ENCODE results near the gene H2BW2. TPM values are rescaled to one million over a fixed set of nuclear protein-coding genes. Genes with fewer than 3 reads are reported as not detected.
"Not testable (repeated sequence)": the region's sequence is repeated elsewhere in the genome, so short reads cannot be mapped to it uniquely, and the experiment has no call there.

H2BW2 gene
- total RNA-seq (2014; rRNA removed; shearing (Covaris generic)), result not detected in 2 replicates
- polyA plus RNA-seq (2015; cell fraction: cytosol; rRNA removed), result not detected in 2 replicates
- polyA plus RNA-seq (2015; cell fraction: nucleus; rRNA removed), result not detected in 2 replicates

GRCh38 chrX:104039689-104040505 lies at the start of gene H2BW2:
Gene H2BW2, plus strand, starts transcription at chrX:104039956. Its CDS starts 39 bp downstream, at chrX:104039995.
- no peak for DNase-seq (ENCODE audit: low read depth)

- DNase-seq (ENCODE audit: low read depth), result no peak
Measured at GRCh38 chrX:103999234-103999633, 40.5 kb upstream of the H2BW2 start.

- no peak for DNase-seq (ENCODE audit: low read depth)
Measured at GRCh38 chrX:104008831-104009230, 30.9 kb upstream of the H2BW2 start.

- no peak for DNase-seq (ENCODE audit: low read depth)
Measured at GRCh38 chrX:104013158-104013557, 26.6 kb upstream of the H2BW2 start.

GRCh38 chrX:104013606-104014005 lies 26.1 kb upstream of the H2BW2 start, which contains the start of gene H2BW1:
Gene H2BW1, minus strand, starts transcription at chrX:104013708. Its CDS starts 132 bp downstream, at chrX:104013576.
- no peak for DNase-seq (ENCODE audit: low read depth)

GRCh38 chrX:104015576-104015975 lies 24.2 kb upstream of the H2BW2 start:
- not testable (repeated sequence) for DNase-seq (ENCODE audit: low read depth)

GRCh38 chrX:104018126-104018525 lies 21.6 kb upstream of the H2BW2 start:
- no peak for DNase-seq (ENCODE audit: low read depth)

- no peak for DNase-seq (ENCODE audit: low read depth)
Measured at GRCh38 chrX:104041003-104041402, 1.2 kb downstream of the H2BW2 start.

- no peak for DNase-seq (ENCODE audit: low read depth)
Measured at GRCh38 chrX:104045642-104046041, 5.9 kb downstream of the H2BW2 start.

- no peak for DNase-seq (ENCODE audit: low read depth)
Measured at GRCh38 chrX:104047171-104047570, 7.4 kb downstream of the H2BW2 start.

GRCh38 chrX:104054956-104055355 lies 15.2 kb downstream of the H2BW2 start:
- DNase-seq (ENCODE audit: low read depth), result not testable (repeated sequence)

- DNase-seq (ENCODE audit: low read depth), result not testable (repeated sequence)
Measured at GRCh38 chrX:104062636-104063035, 22.9 kb downstream of the H2BW2 start.

GRCh38 chrX:104075778-104076445 lies 36.2 kb downstream of the H2BW2 start, which contains the start of gene TMSB15C:
Gene TMSB15C, minus strand, starts transcription at chrX:104076236.
- not testable (repeated sequence) for DNase-seq (ENCODE audit: low read depth)

- DNase-seq (ENCODE audit: low read depth), result not testable (repeated sequence)
Measured at GRCh38 chrX:104077854-104078253, 38.1 kb downstream of the H2BW2 start.

- no peak for DNase-seq (ENCODE audit: low read depth)
Measured at GRCh38 chrX:104084063-104084462, 44.3 kb downstream of the H2BW2 start.

- DNase-seq (ENCODE audit: low read depth), result no peak
Measured at GRCh38 chrX:104084534-104085277, 45.0 kb downstream of the H2BW2 start.

GRCh38 chrX:104085477-104085876 lies 45.7 kb downstream of the H2BW2 start:
- DNase-seq (ENCODE audit: low read depth), result no peak

- no peak for DNase-seq (ENCODE audit: low read depth)
Measured at GRCh38 chrX:104085919-104086318, 46.2 kb downstream of the H2BW2 start.

All from HT1080 (cell line).